ENCODE data around the gene UGGT2.

UGGT2 gene

GRCh38 chr13:95842898-95843297 is 210.3 kb downstream of the UGGT2 start:
- no peak for DNase-seq (ENCODE audit: low read depth, low spot score)
- no peak overlapping the region for H3K4me3 ChIP-seq (ENCODE audit: low read depth, low read length)
- in situ Hi-C loops (cut with HindIII; ENCODE audit: low sequenced_read_pairs): no loop called here
- no peak for TF ChIP-seq CTCF (IDR thresholded peaks at IDR 0.05; ENCODE audit: low read depth, low read length)

- no peak overlapping the region for H3K4me3 ChIP-seq (ENCODE audit: low read depth, low read length)
- TF ChIP-seq CTCF (IDR thresholded peaks at IDR 0.05; ENCODE audit: low read depth, low read length): no peak
- in situ Hi-C loops (cut with HindIII; ENCODE audit: low sequenced_read_pairs): no loop called here
- DNase-seq (ENCODE audit: low read depth, low spot score): no peak
Measured at GRCh38 chr13:95841894-95842293, 211.3 kb downstream of the UGGT2 start.

GRCh38 chr13:95834134-95834765 is 219.0 kb downstream of the UGGT2 start:
- H3K4me3 ChIP-seq (ENCODE audit: low read depth, low read length): no peak overlapping the region
- TF ChIP-seq CTCF (IDR thresholded peaks at IDR 0.05; ENCODE audit: low read depth, low read length): peak; percentile 88
- in situ Hi-C loops (cut with HindIII; ENCODE audit: low sequenced_read_pairs): no loop called here
- DNase-seq (ENCODE audit: low read depth, low spot score): peak; percentile 66

- DNase-seq (ENCODE audit: low read depth, low spot score): peak; percentile 19
- no peak overlapping the region for H3K4me3 ChIP-seq (ENCODE audit: low read depth, low read length)
- no peak for TF ChIP-seq CTCF (IDR thresholded peaks at IDR 0.05; ENCODE audit: low read depth, low read length)
- in situ Hi-C loops (cut with HindIII; ENCODE audit: low sequenced_read_pairs): no loop called here
Measured at GRCh38 chr13:95833719-95834118, 219.5 kb downstream of the UGGT2 start.

- in situ Hi-C loops (cut with HindIII; ENCODE audit: low sequenced_read_pairs): no loop called here
- TF ChIP-seq CTCF (IDR thresholded peaks at IDR 0.05; ENCODE audit: low read depth, low read length): no peak
- H3K4me3 ChIP-seq (ENCODE audit: low read depth, low read length): no peak overlapping the region
- no peak for DNase-seq (ENCODE audit: low read depth, low spot score)
Measured at GRCh38 chr13:95833126-95833525, 220.1 kb downstream of the UGGT2 start.

- H3K4me3 ChIP-seq (ENCODE audit: low read depth, low read length): no peak overlapping the region
- in situ Hi-C loops (cut with HindIII; ENCODE audit: low sequenced_read_pairs): no loop called here
- no peak for DNase-seq (ENCODE audit: low read depth, low spot score)
- TF ChIP-seq CTCF (IDR thresholded peaks at IDR 0.05; ENCODE audit: low read depth, low read length): no peak
Measured at GRCh38 chr13:95822303-95822702, 230.9 kb downstream of the UGGT2 start.

Measured in astrocyte of the spinal cord (primary cell).